HepG2 (cell line): ENCODE data around the gene NOXO1. TPM values are rescaled to one million over a fixed set of nuclear protein-coding genes. Genes with fewer than 3 reads are reported as not detected.
"Not testable (repeated sequence)": the region's sequence is repeated elsewhere in the genome, so short reads cannot be mapped to it uniquely, and the experiment has no call there.

ENCODE experiments used
- ATAC-seq: fragments of 200-7000 bp; cut with Tn5 transposase; 3 replicates; pipeline ENCODE4 v1.9.1; 2020; ENCODE audit warnings: mild to moderate bottlenecking, moderate library complexity
- BruUV-seq: library from RNA; stranded (reverse); fragments of 400-500 nt; replicated peaks from 2 replicates; lab custom pipeline; 2021; lab: Mats Ljungman, UMichigan
- CTCF ChIA-PET: fragments of 300-600 bp; formaldehyde crosslinking; extraction: SDS; loops from one replicate; lab custom pipeline; 2021; ENCODE audit warnings: low total read pairs, inconsistent platforms, low intra/inter-chr PET ratio; lab: Yijun Ruan, JAX
- POLR2A ChIA-PET: fragments of 350-600 bp; sonication (Branson Sonifier 250); formaldehyde crosslinking; loops from one replicate; lab custom pipeline; 2020; ENCODE audit warnings: antibody characterized with exemption, inconsistent platforms; lab: Yijun Ruan, JAX
- DNase-seq: peaks from one replicate; pipeline ENCODE4 v3.0.0-alpha.2; 2015; ENCODE audit warnings: low spot score
- FAIRE-seq: peaks from 3 replicates; lab custom pipeline; 2011; peaks lifted over from hg19 to GRCh38; lab: Jason Lieb, UNC
- H2AFZ ChIP-seq: one replicate; pipeline ENCODE4 v1.6.1; 2011; ENCODE audit warnings: low read length, inconsistent platforms
- H3K27ac ChIP-seq: fragments of 300-600 bp; 3 replicates; pipeline ENCODE4 v1.8.0; 2011; ENCODE audit warnings: mixed run types, mild to moderate bottlenecking, mixed read lengths, low read length, inconsistent platforms; ENCODE audit not compliant: insufficient read depth; ENCODE audit errors: extremely low read length
- H3K27me3 ChIP-seq, 2 experiments: fragments of 200-600 bp in 1 of 2; 2 replicates in 1 of 2; 3 replicates in 1 of 2; pipeline versions ENCODE4 v1.6.0 to v1.8.0; 2011; ENCODE audit warnings: low read length in 2 of 2, mild to moderate bottlenecking in 2 of 2, moderate library complexity in 2 of 2, inconsistent platforms in 1 of 2; ENCODE audit not compliant: insufficient read depth in 2 of 2, control insufficient read depth in 1 of 2
- H3K36me3 ChIP-seq, 2 experiments: fragments of 200-600 bp in 1 of 2; replicated peaks in 1 of 2; 2 replicates in 1 of 2; 3 replicates in 1 of 2; pipeline versions ENCODE4 v1.5.1 to v1.8.0; 2011; ENCODE audit warnings: low read length in 2 of 2, inconsistent platforms in 1 of 2; ENCODE audit not compliant: insufficient read depth in 2 of 2, control insufficient read depth in 1 of 2
- H3K4me1 ChIP-seq: 2 replicates; pipeline ENCODE4 v1.5.1; 2012; ENCODE audit warnings: low read length, inconsistent platforms; ENCODE audit not compliant: insufficient read depth
- H3K4me2 ChIP-seq: 2 replicates; pipeline ENCODE4 v1.6.0; 2011; ENCODE audit warnings: low read depth, low read length, inconsistent platforms
- H3K4me3 ChIP-seq, 3 experiments: fragments of 200-600 bp in 1 of 3; sonication (generic), shearing (Covaris generic) in 1 of 3; replicated peaks in 1 of 3; 2 replicates each; pipeline ENCODE4 v1.5.1; 2011 to 2016; ENCODE audit warnings: low read length in 3 of 3, inconsistent platforms in 2 of 3, low read depth in 2 of 3, mild to moderate bottlenecking in 2 of 3, control low read depth in 1 of 3, mixed read lengths in 1 of 3; ENCODE audit not compliant: insufficient read depth in 1 of 3
- H3K79me2 ChIP-seq: one replicate; pipeline ENCODE4 v1.6.1; 2011; ENCODE audit warnings: low read length, inconsistent platforms; ENCODE audit not compliant: insufficient read depth
- H3K9ac ChIP-seq: 2 replicates; pipeline ENCODE4 v1.6.0; 2011; ENCODE audit warnings: mild to moderate bottlenecking, low read depth, low read length, inconsistent platforms; ENCODE audit not compliant: insufficient read depth
- H3K9me3 ChIP-seq: 2 replicates; pipeline ENCODE4 v1.5.1; 2012; ENCODE audit warnings: mild to moderate bottlenecking, low read length
- H4K20me1 ChIP-seq: 2 replicates; pipeline ENCODE4 v1.6.0; 2011; ENCODE audit warnings: inconsistent platforms, mild to moderate bottlenecking, low read length, moderate library complexity; ENCODE audit not compliant: insufficient read depth
- HNF1B ChIP-seq: sonication (generic); formaldehyde crosslinking; IDR thresholded peaks from 2 replicates; pipeline ENCODE4 v1.5.1; 2020; ENCODE audit warnings: mild to moderate bottlenecking, moderate library complexity, missing genetic modification reagents
- MAZ ChIP-seq, 2 experiments: sonication (generic) in 1 of 2; formaldehyde crosslinking in 1 of 2; IDR thresholded peaks; 2 replicates each; pipeline versions ENCODE4 v1.5.0 to v1.6.1; 2012 to 2020; ENCODE audit warnings: low read depth in 2 of 2, mild to moderate bottlenecking in 2 of 2, borderline replicate concordance in 1 of 2, improper control_type of control experiment in 1 of 2, low read length in 1 of 2, missing genetic modification reagents in 1 of 2, moderate library complexity in 1 of 2
- MEIS2 ChIP-seq: sonication (generic); formaldehyde crosslinking; IDR thresholded peaks from 2 replicates; pipeline ENCODE4 v1.9.0; 2021; ENCODE audit warnings: mild to moderate bottlenecking, missing genetic modification reagents
- NAIF1 ChIP-seq: sonication (generic); formaldehyde crosslinking; IDR thresholded peaks from 2 replicates; pipeline ENCODE4 v1.5.0; 2020; ENCODE audit warnings: mild to moderate bottlenecking, missing genetic modification reagents, borderline replicate concordance
- NR2F6 ChIP-seq, 2 experiments: IDR thresholded peaks; 2 replicates each; pipeline ENCODE4 v1.6.1; 2016; ENCODE audit warnings: antibody characterized with exemption in 1 of 2, mild to moderate bottlenecking in 1 of 2
- RARA ChIP-seq: IDR thresholded peaks from 2 replicates; pipeline ENCODE4 v1.6.1; 2016; ENCODE audit warnings: missing genetic modification reagents, missing compliant biosample characterization
- RXRA ChIP-seq: sonication (generic); formaldehyde crosslinking; IDR thresholded peaks from 2 replicates; pipeline ENCODE4 v1.5.1; 2020; ENCODE audit warnings: missing genetic modification reagents
- SAP130 ChIP-seq: IDR thresholded peaks from 2 replicates; pipeline ENCODE4 v1.6.1; 2016; ENCODE audit warnings: low read depth
- ZEB1 ChIP-seq: IDR thresholded peaks from 2 replicates; pipeline ENCODE4 v1.6.1; 2012; ENCODE audit warnings: mild to moderate bottlenecking, low read depth, inconsistent platforms; ENCODE audit not compliant: insufficient replicate concordance
- ZNF772 ChIP-seq: sonication (generic); formaldehyde crosslinking; IDR thresholded peaks from 2 replicates; pipeline ENCODE4 v1.5.0; 2020; ENCODE audit warnings: mild to moderate bottlenecking, missing genetic modification reagents
- WGBS: methylation state at CpG from one replicate; pipeline ENCODE4 v1.1.6; 2017; ENCODE audit warnings: low lambda C conversion rate; 5-methylcytosine and 5-hydroxymethylcytosine counted together
- in situ Hi-C: cut with HindIII; loops from 2 replicates; pipeline ENCODE4 v1.10.0; 2017; ENCODE audit warnings: low pct_unique_long_range_greater_than_20kb; ENCODE audit not compliant: extremely low pct_ligation_motif_present
- intact Hi-C: fragments of 100-400 bp; cut with micrococcal nuclease; formaldehyde crosslinking; loops from one replicate; pipeline ENCODE4 v1.10.0; 2022; ENCODE audit not compliant: unreplicated experiment
- polyA plus RNA-seq, 8 experiments: library from polyadenylated mRNA; depleted of rRNA in 3 of 8; stranded (reverse) in 7 of 8; unstranded in 1 of 8; fragments of >200 nt; fragmentation: Illumina TruSeq in 4 of 8; extraction: Trizol in 4 of 8; gene quantifications; 2 replicates each; pipeline versions ENCODE4 v1.2.1 to v1.2.3, GENCODE V29; 2011 to 2016; ENCODE audit warnings: low read depth in 4 of 8, missing spikeins in 1 of 8, mixed read lengths in 1 of 8; ENCODE audit not compliant: insufficient read depth in 1 of 8
- total RNA-seq, 5 experiments: library from RNA; depleted of rRNA; stranded (reverse); fragments of >200 nt; fragmentation: Illumina TruSeq; extraction: Trizol; gene quantifications; 2 replicates each; pipeline ENCODE4 v1.2.3, GENCODE V29; 2016; ENCODE audit warnings: low read depth in 1 of 5
- TF ChIP-seq, protein P1 (sequence below): sonication (generic); formaldehyde crosslinking; IDR thresholded peaks from 2 replicates; pipeline ENCODE4 v1.4.0; 2020; ENCODE audit warnings: missing genetic modification reagents
- TF ChIP-seq, protein P2 (sequence below): IDR thresholded peaks from 2 replicates; pipeline ENCODE4 v1.6.1; 2016; ENCODE audit warnings: missing genetic modification reagents, missing compliant biosample characterization
- TF ChIP-seq, protein P3 (sequence below): sonication (generic); formaldehyde crosslinking; IDR thresholded peaks from 2 replicates; pipeline ENCODE4 v1.5.0; 2020; ENCODE audit warnings: mild to moderate bottlenecking, missing genetic modification reagents

NOXO1 gene
- total and polyA plus RNA-seq, 2 of the 13 experiments (the other 11 are each of a cell fraction or from before 2014, with no cell fraction given): 0.69 to 1.4 TPM

- peak overlapping the region in 2 of 3 experiments; percentile 33 to 96; a peak in 3 of 6 replicates for H3K4me3 ChIP-seq
- peaks cover 26% of the 10 kb centered on the region for H3K79me2 ChIP-seq
- peak overlapping the region; percentile 96 for H3K27ac ChIP-seq
- CTCF ChIA-PET; FAIRE-seq; H3K27me3 ChIP-seq; DNase-seq; in situ Hi-C loops; H3K9me3 ChIP-seq; H4K20me1 ChIP-seq; H2AFZ ChIP-seq; TF ChIP-seq MAZ (IDR thresholded peaks at IDR 0.05; ENCODE audit: borderline replicate concordance, low read depth, low read length); NR2F6 (CRISPR knock-in tag; IDR thresholded peaks at IDR 0.05): not testable (repeated sequence)
- intact Hi-C loops: loop anchor here (2.0 kb wide), 1 partner anchor 19 kb away; the partner anchor contains the start of gene NDUFB10
- TSS peak; percentile 30 for BruUV-seq
- H3K9ac ChIP-seq: peak overlapping the region; percentile 90
- H3K36me3 ChIP-seq: peaks cover 7 to 24% of the 10 kb centered on the region in 2 experiments; a peak in 3 of 5 replicates
- H3K4me2 ChIP-seq: peak overlapping the region; percentile 96
- peaks cover 76% of the 10 kb centered on the region for H3K4me1 ChIP-seq
- 18% methylated on average over 8 of the region's 8 CpGs for WGBS
- ATAC-seq: peak; percentile 5; the same call in 2 of the 3 replicates
- POLR2A ChIA-PET: interaction anchor here (0.6 to 5.8 kb wide), 23 partner anchors 7 to 234 kb away, joined by 3 to 139 read pairs (median 6); partner anchors contain the start of genes FAHD1, GFER, HAGH and MAPK8IP3
- TF ChIP-seq RXRA (CRISPR knock-in tag) (peak; percentile 69; the same call in 1 of the 2 replicates), MAZ (CRISPR knock-in tag; IDR thresholded peaks at IDR 0.05; ENCODE audit: low read depth) (0 out of 2 replicates have a peak, but pooled peaks have one; percentile 2), RARA (peak; percentile 81), HNF1B (peak; percentile 69), MEIS2 (CRISPR knock-in tag) (0 out of 2 replicates have a peak, but pooled peaks have one; percentile 41), SAP130 (CRISPR knock-in tag) (0 out of 2 replicates have a peak, but pooled peaks have one; percentile 3), NR2F6 (IDR thresholded peaks at IDR 0.05) (peak; percentile 73), ZEB1 (peak; percentile 29), ZNF772 (CRISPR knock-in tag) (peak; percentile 1; the same call in 1 of the 2 replicates), NAIF1 (CRISPR knock-in tag) (0 out of 2 replicates have a peak, but pooled peaks have one; percentile 13)
- TF ChIP-seq, protein P1, sequence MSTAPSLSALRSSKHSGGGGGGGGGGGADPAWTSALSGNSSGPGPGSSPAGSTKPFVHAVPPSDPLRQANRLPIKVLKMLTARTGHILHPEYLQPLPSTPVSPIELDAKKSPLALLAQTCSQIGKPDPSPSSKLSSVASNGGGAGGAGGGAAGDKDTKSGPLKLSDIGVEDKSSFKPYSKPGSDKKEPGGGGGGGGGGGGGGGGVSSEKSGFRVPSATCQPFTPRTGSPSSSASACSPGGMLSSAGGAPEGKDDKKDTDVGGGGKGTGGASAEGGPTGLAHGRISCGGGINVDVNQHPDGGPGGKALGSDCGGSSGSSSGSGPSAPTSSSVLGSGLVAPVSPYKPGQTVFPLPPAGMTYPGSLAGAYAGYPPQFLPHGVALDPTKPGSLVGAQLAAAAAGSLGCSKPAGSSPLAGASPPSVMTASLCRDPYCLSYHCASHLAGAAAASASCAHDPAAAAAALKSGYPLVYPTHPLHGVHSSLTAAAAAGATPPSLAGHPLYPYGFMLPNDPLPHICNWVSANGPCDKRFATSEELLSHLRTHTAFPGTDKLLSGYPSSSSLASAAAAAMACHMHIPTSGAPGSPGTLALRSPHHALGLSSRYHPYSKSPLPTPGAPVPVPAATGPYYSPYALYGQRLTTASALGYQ: peak; percentile 37; the same call in 1 of the 2 replicates
- TF ChIP-seq, protein P2, sequence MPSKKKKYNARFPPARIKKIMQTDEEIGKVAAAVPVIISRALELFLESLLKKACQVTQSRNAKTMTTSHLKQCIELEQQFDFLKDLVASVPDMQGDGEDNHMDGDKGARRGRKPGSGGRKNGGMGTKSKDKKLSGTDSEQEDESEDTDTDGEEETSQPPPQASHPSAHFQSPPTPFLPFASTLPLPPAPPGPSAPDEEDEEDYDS (CRISPR knock-in tag): peak; percentile 62; the same call in 1 of the 2 replicates
- TF ChIP-seq, protein P3, sequence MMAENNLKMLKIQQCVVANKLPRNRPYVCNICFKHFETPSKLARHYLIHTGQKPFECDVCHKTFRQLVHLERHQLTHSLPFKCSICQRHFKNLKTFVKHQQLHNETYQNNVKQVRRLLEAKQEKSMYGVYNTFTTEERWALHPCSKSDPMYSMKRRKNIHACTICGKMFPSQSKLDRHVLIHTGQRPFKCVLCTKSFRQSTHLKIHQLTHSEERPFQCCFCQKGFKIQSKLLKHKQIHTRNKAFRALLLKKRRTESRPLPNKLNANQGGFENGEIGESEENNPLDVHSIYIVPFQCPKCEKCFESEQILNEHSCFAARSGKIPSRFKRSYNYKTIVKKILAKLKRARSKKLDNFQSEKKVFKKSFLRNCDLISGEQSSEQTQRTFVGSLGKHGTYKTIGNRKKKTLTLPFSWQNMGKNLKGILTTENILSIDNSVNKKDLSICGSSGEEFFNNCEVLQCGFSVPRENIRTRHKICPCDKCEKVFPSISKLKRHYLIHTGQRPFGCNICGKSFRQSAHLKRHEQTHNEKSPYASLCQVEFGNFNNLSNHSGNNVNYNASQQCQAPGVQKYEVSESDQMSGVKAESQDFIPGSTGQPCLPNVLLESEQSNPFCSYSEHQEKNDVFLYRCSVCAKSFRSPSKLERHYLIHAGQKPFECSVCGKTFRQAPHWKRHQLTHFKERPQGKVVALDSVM (CRISPR knock-in tag): peak; percentile 77
Observed at GRCh38 chr16:1939833-1940232, 41.4 kb downstream of the NOXO1 start.
